HepG2 (cell line): ENCODE measurements around the gene TREM1.

Source experiments
- EP300 ChIP-seq, 3 experiments: sonication (generic) in 1 of 3; formaldehyde crosslinking in 1 of 3; IDR thresholded peaks; 2 replicates each; pipeline versions ENCODE4 v1.5.1 to v1.6.1; 2011 to 2020; ENCODE audit warnings: low read depth in 2 of 3, low read length in 2 of 3, borderline replicate concordance in 1 of 3, improper control_type of control experiment in 1 of 3, mild to moderate bottlenecking in 1 of 3, missing genetic modification reagents in 1 of 3, moderate library complexity in 1 of 3
- ETV6 ChIP-seq: sonication (generic); formaldehyde crosslinking; conservative IDR thresholded peaks from 2 replicates; pipeline ENCODE4 v1.4.0; 2020; ENCODE audit warnings: missing genetic modification reagents
- JUND ChIP-seq: sonication (generic); formaldehyde crosslinking; IDR thresholded peaks from 2 replicates; pipeline ENCODE4 v1.8.0; 2022; ENCODE audit warnings: mild to moderate bottlenecking, missing genetic modification reagents
- KLF9 ChIP-seq: IDR thresholded peaks from 2 replicates; pipeline ENCODE4 v1.6.1; 2016; ENCODE audit warnings: low read depth
- MAF1 ChIP-seq: sonication (generic); formaldehyde crosslinking; IDR thresholded peaks from 2 replicates; pipeline ENCODE4 v1.5.0; 2020; ENCODE audit warnings: missing genetic modification reagents, borderline replicate concordance
- SRSF1 ChIP-seq: fragments of 200-400 bp; formaldehyde crosslinking; optimal IDR thresholded peaks from 2 replicates; pipeline ENCODE3; 2017; ENCODE audit warnings: mild to moderate bottlenecking, low read depth, low read length, moderate library complexity
- TCF7L2 ChIP-seq: IDR thresholded peaks from 2 replicates; pipeline ENCODE4 v1.6.1; 2011; ENCODE audit warnings: mild to moderate bottlenecking, low read depth, low read length, moderate library complexity
- XRCC5 ChIP-seq: fragments of 200-400 bp; formaldehyde crosslinking; optimal IDR thresholded peaks from 2 replicates; pipeline ENCODE3; 2017; ENCODE audit warnings: mild to moderate bottlenecking, low read length
- ZNF331 ChIP-seq: sonication (generic); formaldehyde crosslinking; IDR thresholded peaks from 2 replicates; pipeline ENCODE4 v1.4.0; 2020; ENCODE audit warnings: missing genetic modification reagents
- TF ChIP-seq, protein P1 (sequence below): sonication (generic); formaldehyde crosslinking; conservative IDR thresholded peaks from 2 replicates; pipeline ENCODE4 v1.8.1; 2023; ENCODE audit warnings: missing genetic modification reagents
- TF ChIP-seq, protein P2 (sequence below): sonication (generic); formaldehyde crosslinking; IDR thresholded peaks from 2 replicates; pipeline ENCODE4 v1.4.0; 2020; ENCODE audit warnings: missing genetic modification reagents, borderline replicate concordance

DNA sequence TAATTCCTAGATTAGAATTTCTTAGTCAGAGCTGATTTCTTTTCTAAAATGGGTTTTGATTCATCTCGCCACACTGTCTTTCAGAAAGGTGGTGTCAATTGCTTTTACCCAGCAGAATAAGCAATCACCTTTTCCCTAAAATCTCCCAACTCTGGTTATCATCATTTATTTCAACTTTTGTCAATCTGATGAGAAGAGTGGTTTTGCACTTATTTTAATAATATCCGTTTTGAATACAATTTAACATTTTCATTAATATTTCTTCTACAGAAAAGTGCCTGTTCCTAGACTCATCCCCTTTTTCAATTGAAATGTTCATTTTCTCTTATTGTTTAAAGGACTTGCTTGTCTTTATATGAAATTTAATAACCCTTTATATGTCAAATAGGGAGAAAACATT, 40.7 kb upstream of the TREM1 start:
- TF ChIP-seq KLF9 (CRISPR knock-in tag) (no peak), TCF7L2 (no peak), ETV6 (no peak), ZNF331 (CRISPR knock-in tag) (no peak), EP300 (IDR thresholded peaks at IDR 0.05; ENCODE audit: low read depth in 2 of 2, low read length in 2 of 2) (no peak), EP300 (CRISPR knock-in tag; IDR thresholded peaks at IDR 0.05; ENCODE audit: borderline replicate concordance) (no peak), XRCC5 (no peak), MAF1 (CRISPR knock-in tag) (no peak), SRSF1 (no peak), JUND (no peak)
- TF ChIP-seq, protein P1, sequence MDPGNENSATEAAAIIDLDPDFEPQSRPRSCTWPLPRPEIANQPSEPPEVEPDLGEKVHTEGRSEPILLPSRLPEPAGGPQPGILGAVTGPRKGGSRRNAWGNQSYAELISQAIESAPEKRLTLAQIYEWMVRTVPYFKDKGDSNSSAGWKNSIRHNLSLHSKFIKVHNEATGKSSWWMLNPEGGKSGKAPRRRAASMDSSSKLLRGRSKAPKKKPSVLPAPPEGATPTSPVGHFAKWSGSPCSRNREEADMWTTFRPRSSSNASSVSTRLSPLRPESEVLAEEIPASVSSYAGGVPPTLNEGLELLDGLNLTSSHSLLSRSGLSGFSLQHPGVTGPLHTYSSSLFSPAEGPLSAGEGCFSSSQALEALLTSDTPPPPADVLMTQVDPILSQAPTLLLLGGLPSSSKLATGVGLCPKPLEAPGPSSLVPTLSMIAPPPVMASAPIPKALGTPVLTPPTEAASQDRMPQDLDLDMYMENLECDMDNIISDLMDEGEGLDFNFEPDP (CRISPR knock-in tag) = no peak
- TF ChIP-seq, protein P2, sequence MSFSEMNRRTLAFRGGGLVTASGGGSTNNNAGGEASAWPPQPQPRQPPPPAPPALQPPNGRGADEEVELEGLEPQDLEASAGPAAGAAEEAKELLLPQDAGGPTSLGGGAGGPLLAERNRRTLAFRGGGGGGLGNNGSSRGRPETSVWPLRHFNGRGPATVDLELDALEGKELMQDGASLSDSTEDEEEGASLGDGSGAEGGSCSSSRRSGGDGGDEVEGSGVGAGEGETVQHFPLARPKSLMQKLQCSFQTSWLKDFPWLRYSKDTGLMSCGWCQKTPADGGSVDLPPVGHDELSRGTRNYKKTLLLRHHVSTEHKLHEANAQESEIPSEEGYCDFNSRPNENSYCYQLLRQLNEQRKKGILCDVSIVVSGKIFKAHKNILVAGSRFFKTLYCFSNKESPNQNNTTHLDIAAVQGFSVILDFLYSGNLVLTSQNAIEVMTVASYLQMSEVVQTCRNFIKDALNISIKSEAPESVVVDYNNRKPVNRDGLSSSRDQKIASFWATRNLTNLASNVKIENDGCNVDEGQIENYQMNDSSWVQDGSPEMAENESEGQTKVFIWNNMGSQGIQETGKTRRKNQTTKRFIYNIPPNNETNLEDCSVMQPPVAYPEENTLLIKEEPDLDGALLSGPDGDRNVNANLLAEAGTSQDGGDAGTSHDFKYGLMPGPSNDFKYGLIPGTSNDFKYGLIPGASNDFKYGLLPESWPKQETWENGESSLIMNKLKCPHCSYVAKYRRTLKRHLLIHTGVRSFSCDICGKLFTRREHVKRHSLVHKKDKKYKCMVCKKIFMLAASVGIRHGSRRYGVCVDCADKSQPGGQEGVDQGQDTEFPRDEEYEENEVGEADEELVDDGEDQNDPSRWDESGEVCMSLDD = no peak
